Neural progenitor cell (in vitro differentiated cells): ENCODE data around the gene GFPT1. TPM values are rescaled to one million over a fixed set of nuclear protein-coding genes. Genes with fewer than 3 reads are reported as not detected.

ENCODE experiments used
- DNase-seq: peaks from one replicate; pipeline ENCODE4 v3.0.0-alpha.2; 2016; ENCODE audit warnings: low spot score
- H2AFZ ChIP-seq: fragments of 200-600 bp; sonication (generic); replicated peaks from 2 replicates; pipeline ENCODE4 v1.6.1; 2016; ENCODE audit warnings: antibody characterized with exemption
- H3F3A ChIP-seq: fragments of 200-600 bp; sonication (generic); 2 replicates; pipeline ENCODE4 v1.6.1; 2016; ENCODE audit warnings: antibody characterized with exemption, low read depth
- H3K27ac ChIP-seq: fragments of 200-600 bp; sonication (generic); 2 replicates; pipeline ENCODE4 v1.5.1; 2016; ENCODE audit warnings: mild to moderate bottlenecking
- H3K27me3 ChIP-seq: fragments of 200-600 bp; sonication (generic); 2 replicates; pipeline ENCODE4 v1.6.1; 2016; ENCODE audit warnings: mild to moderate bottlenecking, moderate library complexity
- H3K36me3 ChIP-seq: fragments of 200-600 bp; sonication (generic); 2 replicates; pipeline ENCODE4 v1.5.1; 2016
- H3K4me1 ChIP-seq: fragments of 200-600 bp; sonication (generic); 2 replicates; pipeline ENCODE4 v1.6.1; 2016; ENCODE audit warnings: mixed run types
- H3K4me2 ChIP-seq: fragments of 200-600 bp; sonication (generic); 2 replicates; pipeline ENCODE4 v1.6.1; 2016
- H3K4me3 ChIP-seq: fragments of 200-600 bp; sonication (generic); 2 replicates; pipeline ENCODE4 v1.5.1; 2016
- H3K79me2 ChIP-seq: fragments of 200-600 bp; sonication (generic); 2 replicates; pipeline ENCODE4 v1.6.1; 2016; ENCODE audit warnings: low read depth
- H3K9ac ChIP-seq: fragments of 200-600 bp; sonication (generic); 2 replicates; pipeline ENCODE4 v1.6.1; 2016
- H3K9me3 ChIP-seq: fragments of 200-600 bp; sonication (generic); 2 replicates; pipeline ENCODE4 v1.5.1; 2016; ENCODE audit warnings: low read depth
- H4K20me1 ChIP-seq: fragments of 200-600 bp; sonication (generic); 2 replicates; pipeline ENCODE4 v1.6.1; 2016; ENCODE audit warnings: low read depth
- H3K27ac Mint-ChIP-seq: 3 replicates; pipeline ENCODE4 v1.8.0; 2021; ENCODE audit warnings: mixed read lengths
- H3K27me3 Mint-ChIP-seq: 2 replicates; pipeline ENCODE4 v1.8.0; 2022; ENCODE audit warnings: low read depth, mild to moderate bottlenecking, inconsistent platforms, moderate library complexity, mixed read lengths; ENCODE audit not compliant: insufficient read depth
- H3K36me3 Mint-ChIP-seq: 3 replicates; pipeline ENCODE4 v1.8.0; 2021; ENCODE audit warnings: mixed read lengths
- H3K4me1 Mint-ChIP-seq: 3 replicates; pipeline ENCODE4 v1.8.0; 2021; ENCODE audit warnings: mixed read lengths
- H3K4me3 Mint-ChIP-seq: 3 replicates; pipeline ENCODE4 v1.8.0; 2021; ENCODE audit warnings: mild to moderate bottlenecking, moderate library complexity, mixed read lengths
- H3K9me3 Mint-ChIP-seq: 3 replicates; pipeline ENCODE4 v1.8.0; 2020; ENCODE audit warnings: mixed read lengths
- EZH2 ChIP-seq: fragments of 200-600 bp; sonication (generic); IDR thresholded peaks from 2 replicates; pipeline ENCODE4 v1.6.1; 2017; ENCODE audit warnings: antibody characterized with exemption, mild to moderate bottlenecking, moderate library complexity
- EZH2phosphoT487 ChIP-seq: fragments of 200-600 bp; sonication (generic); IDR thresholded peaks from 2 replicates; pipeline ENCODE4 v1.6.1; 2017; ENCODE audit warnings: antibody characterized with exemption
- small RNA-seq: library from RNA; depleted of rRNA; stranded (forward); fragments of <200 nt; gene quantifications from one replicate; pipeline ENCODE3, GENCODE V24; 2015
- total RNA-seq: library from RNA; depleted of rRNA; stranded (reverse); fragments of >200 nt; gene quantifications from 2 replicates; pipeline ENCODE4 v1.2.3, GENCODE V29; 2015; ENCODE audit warnings: low replicate concordance
- TF ChIP-seq, protein P1 (sequence below): fragments of 200-600 bp; sonication (generic); IDR thresholded peaks from 2 replicates; pipeline ENCODE4 v1.5.1; 2017; ENCODE audit warnings: antibody characterized with exemption, mild to moderate bottlenecking

GFPT1 gene
- total RNA-seq, 1 donor from 2014 or later: 54.3 TPM

DNA sequence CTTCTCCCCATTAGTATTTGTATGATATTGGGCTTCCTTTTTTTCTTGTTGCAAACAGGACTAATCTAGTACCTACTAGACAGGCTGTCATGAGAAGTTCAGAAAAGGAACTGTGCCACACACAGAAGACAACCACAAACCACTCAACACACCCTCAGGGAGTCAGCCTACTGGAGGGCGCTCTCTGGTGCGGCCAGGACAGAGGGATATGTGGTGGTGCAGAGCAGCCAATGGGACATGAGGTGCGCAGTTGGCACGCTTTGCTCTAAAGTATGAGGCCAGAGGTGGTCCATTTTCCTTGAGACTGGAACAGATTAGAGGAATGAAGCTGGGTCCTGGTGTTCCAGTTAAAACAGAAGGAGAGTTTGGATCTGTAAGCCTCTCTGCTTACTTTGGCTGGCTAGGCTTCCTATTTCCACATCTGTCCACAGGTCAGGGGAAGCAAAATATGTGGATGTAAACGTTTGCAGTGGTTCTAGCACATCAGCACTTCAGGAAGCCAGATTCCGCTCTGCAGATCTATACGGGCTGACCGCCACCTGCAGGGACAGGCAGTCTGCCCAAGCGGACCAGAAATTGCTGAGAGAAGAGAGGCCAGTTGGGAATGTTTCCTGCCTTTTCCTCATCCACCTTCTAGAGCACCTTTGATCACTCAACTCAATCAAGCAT is 114.1 kb downstream of the GFPT1 start:
- H3K4me3 ChIP-seq: no peak overlapping the region
- no peaks in the 10 kb centered on the region for H4K20me1 ChIP-seq
- Mint-ChIP-seq H3K9me3 (no peaks in the 10 kb centered on the region), H3K27ac (no peak overlapping the region), H3K36me3 (no peaks in the 10 kb centered on the region), H3K4me3 (no peak overlapping the region), H3K27me3 (no peaks in the 10 kb centered on the region), H3K4me1 (no peaks in the 10 kb centered on the region)
- peak; percentile 22 for DNase-seq
- H3K9me3 ChIP-seq: no peaks in the 10 kb centered on the region
- no peaks in the 10 kb centered on the region for H3K4me1 ChIP-seq
- H3K36me3 ChIP-seq: no peaks in the 10 kb centered on the region
- H3F3A ChIP-seq: no peaks in the 10 kb centered on the region
- peak overlapping the region; percentile 14 for H2AFZ ChIP-seq
- TF ChIP-seq, protein P1, sequence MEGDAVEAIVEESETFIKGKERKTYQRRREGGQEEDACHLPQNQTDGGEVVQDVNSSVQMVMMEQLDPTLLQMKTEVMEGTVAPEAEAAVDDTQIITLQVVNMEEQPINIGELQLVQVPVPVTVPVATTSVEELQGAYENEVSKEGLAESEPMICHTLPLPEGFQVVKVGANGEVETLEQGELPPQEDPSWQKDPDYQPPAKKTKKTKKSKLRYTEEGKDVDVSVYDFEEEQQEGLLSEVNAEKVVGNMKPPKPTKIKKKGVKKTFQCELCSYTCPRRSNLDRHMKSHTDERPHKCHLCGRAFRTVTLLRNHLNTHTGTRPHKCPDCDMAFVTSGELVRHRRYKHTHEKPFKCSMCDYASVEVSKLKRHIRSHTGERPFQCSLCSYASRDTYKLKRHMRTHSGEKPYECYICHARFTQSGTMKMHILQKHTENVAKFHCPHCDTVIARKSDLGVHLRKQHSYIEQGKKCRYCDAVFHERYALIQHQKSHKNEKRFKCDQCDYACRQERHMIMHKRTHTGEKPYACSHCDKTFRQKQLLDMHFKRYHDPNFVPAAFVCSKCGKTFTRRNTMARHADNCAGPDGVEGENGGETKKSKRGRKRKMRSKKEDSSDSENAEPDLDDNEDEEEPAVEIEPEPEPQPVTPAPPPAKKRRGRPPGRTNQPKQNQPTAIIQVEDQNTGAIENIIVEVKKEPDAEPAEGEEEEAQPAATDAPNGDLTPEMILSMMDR: peak; percentile 18
- no peak for TF ChIP-seq EZH2
- H3K4me2 ChIP-seq: no peak overlapping the region
- H3K27me3 ChIP-seq: no peaks in the 10 kb centered on the region
- H3K79me2 ChIP-seq: no peaks in the 10 kb centered on the region
- no peak overlapping the region for H3K27ac ChIP-seq
- H3K9ac ChIP-seq: no peak overlapping the region

DNA sequence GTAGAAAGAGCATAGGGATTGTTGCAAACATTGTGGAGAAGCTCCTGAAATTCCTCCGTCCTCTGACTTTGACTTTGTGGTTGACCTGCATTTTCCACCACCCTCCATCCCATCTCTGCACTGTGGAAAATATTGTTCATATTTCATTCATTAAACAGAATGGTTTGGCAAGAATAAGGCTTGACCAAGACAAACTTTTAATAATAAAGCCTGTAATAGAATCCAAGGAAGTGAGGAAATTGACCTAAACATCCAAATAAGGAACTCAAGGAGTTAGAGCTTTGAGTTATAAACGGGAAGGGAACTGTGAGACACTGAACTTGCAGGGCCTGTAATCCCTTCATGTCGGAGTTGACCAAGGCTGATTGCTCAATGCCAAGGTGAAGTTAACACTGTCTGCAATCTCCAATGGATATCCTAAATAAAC is 115.2 kb downstream of the GFPT1 start:
- TF ChIP-seq EZH2phosphoT487: no peak
- TF ChIP-seq, protein P1: no peak
- no peak for TF ChIP-seq EZH2
- DNase-seq: no peak
- Histone ChIP-seq H3K9ac (no peak overlapping the region), H3K36me3 (no peaks in the 10 kb centered on the region), H3K9me3 (no peaks in the 10 kb centered on the region), H3K27ac (no peak overlapping the region), H3K79me2 (no peaks in the 10 kb centered on the region), H4K20me1 (no peaks in the 10 kb centered on the region), H3K27me3 (no peaks in the 10 kb centered on the region), H3F3A (no peaks in the 10 kb centered on the region), H3K4me2 (no peak overlapping the region), H3K4me3 (no peak overlapping the region), H3K4me1 (no peaks in the 10 kb centered on the region), H2AFZ (no peak overlapping the region)
- Mint-ChIP-seq H3K27me3 (no peaks in the 10 kb centered on the region), H3K9me3 (no peaks in the 10 kb centered on the region), H3K4me3 (no peak overlapping the region), H3K27ac (no peak overlapping the region), H3K4me1 (no peaks in the 10 kb centered on the region), H3K36me3 (no peaks in the 10 kb centered on the region)

Small RNAs within 50 kb of the gene (small RNA-seq; reads per million reads assigned to genes)
- not detected for gene RF00019

Other genes starting within 250 kb of the GFPT1 start
- gene NFU1, start 50.2 kb upstream of the GFPT1 start, total RNA-seq: 48.1 and 74.3 TPM in 2 replicates